ENCODE measurements around the gene SPAG16. TPM values are rescaled to one million over a fixed set of nuclear protein-coding genes. Genes with fewer than 3 reads are reported as not detected.

Gene SPAG16
- total and polyA plus RNA-seq, 2 experiments from 2014 or later: 28.9 to 30.7 TPM

- in situ Hi-C loops (cut with MboI): no loop called here
- no peaks in the 10 kb centered on the region for H4K20me1 ChIP-seq (ENCODE audit: insufficient read depth)
- no peaks in the 10 kb centered on the region for H3K9me2 ChIP-seq (ENCODE audit: insufficient read depth)
- H3K9me3 ChIP-seq (ENCODE audit: low read depth): no peaks in the 10 kb centered on the region
- H3K4me2 ChIP-seq (ENCODE audit: unreplicated experiment): no peak overlapping the region
- 72 to 82% methylated on average over 10 of the region's 10 CpGs for WGBS, 2 experiments (ENCODE audit: low coverage in 1 of 2, low lambda C conversion rate in 2 of 2, missing lambda C conversion rate in 2 of 2)
- H3F3A ChIP-seq (ENCODE audit: insufficient read depth): no peaks in the 10 kb centered on the region
- DNase-seq: no peak
- no peak overlapping the region for H3K27ac ChIP-seq
- no peak overlapping the region for H3K9ac ChIP-seq
- no peaks in the 10 kb centered on the region for H3K27me3 ChIP-seq (replicated peaks; ENCODE audit: insufficient read depth)
- no peak for TF ChIP-seq EZH2phosphoT487 (IDR thresholded peaks at IDR 0.05; ENCODE audit: insufficient read depth, low read depth)
- no peak for TF ChIP-seq EZH2 (IDR thresholded peaks at IDR 0.05; ENCODE audit: insufficient read depth, poor library complexity, severe bottlenecking)
- H2AFZ ChIP-seq: no peak overlapping the region
- no peaks in the 10 kb centered on the region for H3K79me2 ChIP-seq (ENCODE audit: insufficient read depth)
- H3K4me1 ChIP-seq (ENCODE audit: insufficient read depth): no peaks in the 10 kb centered on the region
- no peak overlapping the region for H3K4me3 ChIP-seq
- no peaks in the 10 kb centered on the region for H3K36me3 ChIP-seq (ENCODE audit: low read depth)
Observed at GRCh38 chr2:213411582-213412289, 127.5 kb downstream of the SPAG16 start.

DNA sequence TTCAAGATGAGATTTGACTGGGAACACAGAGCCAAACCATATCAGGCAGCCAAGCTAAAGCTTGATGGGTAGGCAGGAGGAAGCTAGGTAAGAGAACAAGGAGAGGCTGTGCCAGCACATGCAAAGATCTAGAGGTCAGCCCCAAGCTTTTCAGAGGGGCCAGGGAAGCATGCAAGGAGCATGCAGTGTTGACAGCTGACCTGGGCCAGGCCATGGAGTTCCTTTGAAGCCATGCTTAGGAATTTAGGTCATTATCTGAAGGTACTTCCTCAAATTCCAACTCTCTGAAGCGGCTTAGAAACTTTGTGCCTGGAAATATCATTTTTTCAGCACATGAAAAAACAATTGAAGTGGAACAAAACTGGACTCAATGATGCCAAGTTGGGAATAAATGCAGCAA is 130.8 kb downstream of the SPAG16 start:
- H3K27me3 ChIP-seq (replicated peaks; ENCODE audit: insufficient read depth): no peaks in the 10 kb centered on the region
- H3K9me3 ChIP-seq (ENCODE audit: low read depth): no peaks in the 10 kb centered on the region
- no peaks in the 10 kb centered on the region for H3K4me1 ChIP-seq (ENCODE audit: insufficient read depth)
- no peak for DNase-seq
- no peaks in the 10 kb centered on the region for H4K20me1 ChIP-seq (ENCODE audit: insufficient read depth)
- H3K9me2 ChIP-seq (ENCODE audit: insufficient read depth): no peaks in the 10 kb centered on the region
- H3K27ac ChIP-seq: no peak overlapping the region
- 47 to 54% methylated on average over 1 of the region's 1 CpG for WGBS, 2 experiments (ENCODE audit: low coverage in 1 of 2, low lambda C conversion rate in 2 of 2, missing lambda C conversion rate in 2 of 2)
- H2AFZ ChIP-seq: no peak overlapping the region
- TF ChIP-seq EZH2 (IDR thresholded peaks at IDR 0.05; ENCODE audit: insufficient read depth, poor library complexity, severe bottlenecking) (no peak), EZH2phosphoT487 (IDR thresholded peaks at IDR 0.05; ENCODE audit: insufficient read depth, low read depth) (no peak)
- no peaks in the 10 kb centered on the region for H3K36me3 ChIP-seq (ENCODE audit: low read depth)
- no peaks in the 10 kb centered on the region for H3K79me2 ChIP-seq (ENCODE audit: insufficient read depth)
- H3K9ac ChIP-seq: no peak overlapping the region
- H3K4me3 ChIP-seq: no peak overlapping the region
- in situ Hi-C loops (cut with MboI): no loop called here
- no peak overlapping the region for H3K4me2 ChIP-seq (ENCODE audit: unreplicated experiment)
- H3F3A ChIP-seq (ENCODE audit: insufficient read depth): no peaks in the 10 kb centered on the region

GRCh38 chr2:213416832-213417231 is 132.6 kb downstream of the SPAG16 start:
- no peak overlapping the region for H3K4me2 ChIP-seq (ENCODE audit: unreplicated experiment)
- H3K9me2 ChIP-seq (ENCODE audit: insufficient read depth): no peaks in the 10 kb centered on the region
- WGBS, 2 experiments (ENCODE audit: low coverage in 1 of 2, low lambda C conversion rate in 2 of 2, missing lambda C conversion rate in 2 of 2): 8 to 16% methylated on average over 1 of the region's 1 CpG
- no peaks in the 10 kb centered on the region for H3K4me1 ChIP-seq (ENCODE audit: insufficient read depth)
- no peak for DNase-seq
- TF ChIP-seq EZH2phosphoT487 (IDR thresholded peaks at IDR 0.05; ENCODE audit: insufficient read depth, low read depth) (no peak), EZH2 (IDR thresholded peaks at IDR 0.05; ENCODE audit: insufficient read depth, poor library complexity, severe bottlenecking) (no peak)
- H3K79me2 ChIP-seq (ENCODE audit: insufficient read depth): no peaks in the 10 kb centered on the region
- H3K27me3 ChIP-seq (replicated peaks; ENCODE audit: insufficient read depth): no peaks in the 10 kb centered on the region
- no peak overlapping the region for H3K9ac ChIP-seq
- H3K4me3 ChIP-seq: no peak overlapping the region
- no peak overlapping the region for H2AFZ ChIP-seq
- H4K20me1 ChIP-seq (ENCODE audit: insufficient read depth): no peaks in the 10 kb centered on the region
- in situ Hi-C loops (cut with MboI): no loop called here
- H3F3A ChIP-seq (ENCODE audit: insufficient read depth): no peaks in the 10 kb centered on the region
- H3K27ac ChIP-seq: no peak overlapping the region
- H3K9me3 ChIP-seq (ENCODE audit: low read depth): no peaks in the 10 kb centered on the region
- H3K36me3 ChIP-seq (ENCODE audit: low read depth): no peaks in the 10 kb centered on the region

DNA sequence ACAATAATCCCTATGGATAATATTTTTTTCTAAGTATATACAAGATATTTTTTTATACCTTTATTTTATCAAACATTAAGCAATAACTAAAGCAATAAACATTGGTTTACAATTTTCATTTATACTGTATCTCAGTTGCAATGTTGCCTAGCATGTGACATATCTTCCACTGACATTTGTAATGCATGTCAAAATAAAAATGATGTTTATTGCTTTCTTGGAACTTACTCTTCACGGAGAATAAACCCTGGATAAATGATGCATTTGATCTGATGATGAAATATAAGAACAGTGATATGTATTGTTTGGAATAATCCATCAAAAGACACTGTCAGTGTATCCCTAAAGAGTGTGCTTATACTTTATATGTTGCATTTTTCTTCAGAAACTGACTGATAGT is 135.7 kb downstream of the SPAG16 start:
- Histone ChIP-seq H3F3A (ENCODE audit: insufficient read depth) (no peaks in the 10 kb centered on the region), H3K79me2 (ENCODE audit: insufficient read depth) (no peaks in the 10 kb centered on the region), H3K27ac (no peak overlapping the region), H4K20me1 (ENCODE audit: insufficient read depth) (no peaks in the 10 kb centered on the region), H3K4me3 (no peak overlapping the region), H3K4me1 (ENCODE audit: insufficient read depth) (no peaks in the 10 kb centered on the region), H3K9me2 (ENCODE audit: insufficient read depth) (no peaks in the 10 kb centered on the region), H2AFZ (no peak overlapping the region), H3K36me3 (ENCODE audit: low read depth) (no peaks in the 10 kb centered on the region), H3K27me3 (replicated peaks; ENCODE audit: insufficient read depth) (no peaks in the 10 kb centered on the region), H3K9me3 (ENCODE audit: low read depth) (no peaks in the 10 kb centered on the region), H3K4me2 (ENCODE audit: unreplicated experiment) (no peak overlapping the region), H3K9ac (no peak overlapping the region)
- no peak for TF ChIP-seq EZH2phosphoT487 (IDR thresholded peaks at IDR 0.05; ENCODE audit: insufficient read depth, low read depth)
- no peak for TF ChIP-seq EZH2 (IDR thresholded peaks at IDR 0.05; ENCODE audit: insufficient read depth, poor library complexity, severe bottlenecking)
- in situ Hi-C loops (cut with MboI): no loop called here
- DNase-seq: no peak
- WGBS, 2 experiments (ENCODE audit: low coverage in 1 of 2, low lambda C conversion rate in 2 of 2, missing lambda C conversion rate in 2 of 2): 38 to 61% methylated on average over 1 of the region's 1 CpG

All from GM23248 (cell line).